ENCODE data around the gene JHY. TPM values are rescaled to one million over a fixed set of nuclear protein-coding genes. Genes with fewer than 3 reads are reported as not detected.

The JHY gene
- total and polyA plus RNA-seq, 2 of the 8 experiments (the other 6 are each of a cell fraction or from before 2014, with no cell fraction given), result 0.29 to 0.91 TPM

DNA sequence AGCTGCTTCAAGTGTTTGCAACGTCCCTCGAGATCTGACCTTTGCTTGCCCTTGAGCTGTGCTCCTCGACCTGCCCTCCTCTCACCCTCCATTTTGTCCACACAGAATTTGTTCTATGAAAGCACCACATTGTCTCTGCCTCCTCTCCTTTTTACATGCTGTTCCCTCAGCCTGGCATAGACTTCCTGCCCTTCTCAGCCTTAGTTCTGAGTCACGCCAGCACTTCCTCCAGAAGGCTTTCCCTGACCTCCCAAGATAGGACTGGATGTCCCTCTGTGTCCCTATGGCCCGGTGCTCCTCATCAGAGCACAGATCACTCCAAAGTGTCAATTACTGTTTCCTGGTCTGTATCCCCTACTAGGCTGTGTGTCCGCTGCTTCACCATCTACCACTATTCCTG, 16.2 kb downstream of the JHY start:
- H2BK5ac ChIP-seq (ENCODE audit: low read depth, low read length), result no peak overlapping the region
- no peaks in the 10 kb centered on the region for H3K27me3 ChIP-seq (replicated peaks in 1 of 4; ENCODE audit: control insufficient read depth in 3 of 4, extremely low read depth in 1 of 4, insufficient read depth in 3 of 4, low read length in 3 of 4)
- no peak overlapping the region for H2AK5ac ChIP-seq (ENCODE audit: low read depth, low read length)
- H3K14ac ChIP-seq (ENCODE audit: insufficient read length), result no peak overlapping the region
- H3K18ac ChIP-seq (ENCODE audit: extremely low read depth, low read length), result no peak overlapping the region
- H3K4me1 ChIP-seq (replicated peaks in 1 of 4; ENCODE audit: control insufficient read depth in 3 of 4, insufficient read depth in 4 of 4, low read length in 3 of 4), result no peaks in the 10 kb centered on the region
- H2AFZ ChIP-seq (ENCODE audit: low read length), result no peak overlapping the region
- H3K9me3 ChIP-seq (ENCODE audit: insufficient read depth in 2 of 2, low read depth in 1 of 2, low read length in 1 of 2), result no peaks in the 10 kb centered on the region
- no peak overlapping the region for H3K9ac ChIP-seq (replicated peaks in 1 of 4; ENCODE audit: extremely low read depth in 1 of 4, low read depth in 3 of 4, low read length in 3 of 4)
- H3K56ac ChIP-seq (replicated peaks; ENCODE audit: insufficient read length, low read depth, low read length), result no peak overlapping the region
- DNase-seq (ENCODE audit: low read depth in 1 of 2, low spot score in 2 of 2), result no peak
- H2BK15ac ChIP-seq (ENCODE audit: low read length), result no peak overlapping the region
- no peak overlapping the region for H2BK120ac ChIP-seq (replicated peaks; ENCODE audit: low read depth, low read length)
- no peak overlapping the region for H4K91ac ChIP-seq (replicated peaks; ENCODE audit: insufficient read length, low read length)
- H3K79me2 ChIP-seq (ENCODE audit: control insufficient read depth in 1 of 2, insufficient read depth in 2 of 2, low read length in 2 of 2), result no peaks in the 10 kb centered on the region
- no peak overlapping the region for H3K4ac ChIP-seq (replicated peaks; ENCODE audit: insufficient read length, low read depth, low read length)
- no peaks in the 10 kb centered on the region for H3K36me3 ChIP-seq (ENCODE audit: control insufficient read depth in 2 of 4, insufficient read depth in 4 of 4, low read length in 3 of 4)
- ChIA-PET CTCF (ENCODE audit: partially characterized antibody) (interaction anchor here (0.7 to 1.4 kb wide), 2 partner anchors 61 to 122 kb away, joined by 3 to 5 read pairs; no protein-coding TSS in a partner anchor), POLR2A (ENCODE audit: partially characterized antibody) (no interaction called here)
- H2BK12ac ChIP-seq (ENCODE audit: low read depth, low read length), result no peak overlapping the region; the same call in 1 of the 2 replicates
- H3K27ac ChIP-seq (ENCODE audit: low read depth, low read length), result no peak overlapping the region
- H2BK20ac ChIP-seq (ENCODE audit: low read length), result no peak overlapping the region
- no peaks in the 10 kb centered on the region for H3K79me1 ChIP-seq (ENCODE audit: low read depth, low read length)
- no peak overlapping the region for H3K23ac ChIP-seq (ENCODE audit: insufficient read length)
- FAIRE-seq, result no peak
- H4K5ac ChIP-seq (ENCODE audit: insufficient read length, low read depth, low read length), result no peak overlapping the region
- no peaks in the 10 kb centered on the region for H4K20me1 ChIP-seq (replicated peaks in 1 of 2; ENCODE audit: control insufficient read depth in 1 of 2, insufficient read depth in 2 of 2, low read length in 2 of 2)
- no peak overlapping the region for H3K4me2 ChIP-seq (ENCODE audit: insufficient read depth in 1 of 2, low read depth in 2 of 2, low read length in 2 of 2)
- 89% methylated on average over 6 of the region's 6 CpGs; no CpG with 5 or more reads in 1 of the 2 experiments for WGBS, 2 experiments (ENCODE audit: extremely low coverage in 1 of 2, insufficient coverage in 1 of 2, insufficient read length in 1 of 2, insufficient replicate concordance in 2 of 2, low coverage in 1 of 2, low lambda C conversion rate in 2 of 2, missing lambda C conversion rate in 1 of 2)
- no peak overlapping the region for H3K4me3 ChIP-seq (ENCODE audit: extremely low read depth in 1 of 4, insufficient read depth in 2 of 4, low read depth in 3 of 4, low read length in 4 of 4)
- no peaks in the 10 kb centered on the region for H3K23me2 ChIP-seq (ENCODE audit: low read depth, low read length)
- no peak overlapping the region for H4K8ac ChIP-seq (ENCODE audit: extremely low read depth, insufficient read depth, low read length)
- TF ChIP-seq GTF2F1 (IDR thresholded peaks at IDR 0.05; ENCODE audit: borderline replicate concordance, low read depth, low read length) (no peak), SIRT6 (IDR thresholded peaks at IDR 0.05; ENCODE audit: low read length) (no peak), CBX5 (IDR thresholded peaks at IDR 0.05; ENCODE audit: low read depth, low read length) (no peak), GABPA (IDR thresholded peaks at IDR 0.05; ENCODE audit: borderline replicate concordance, insufficient read depth, low read length) (no peak), TBP (IDR thresholded peaks at IDR 0.05; ENCODE audit: low read depth, low read length) (no peak), BRCA1 (IDR thresholded peaks at IDR 0.05; ENCODE audit: low read depth, low read length) (no peak), BCL11A (IDR thresholded peaks at IDR 0.05; ENCODE audit: low read depth in 2 of 2, low read length in 2 of 2) (no peak), RBBP5 (IDR thresholded peaks at IDR 0.05; ENCODE audit: borderline replicate concordance, low read depth, low read length) (no peak), RXRA (IDR thresholded peaks at IDR 0.05; ENCODE audit: insufficient read depth, low read depth, low read length) (no peak), CHD2 (IDR thresholded peaks at IDR 0.05; ENCODE audit: low read length) (no peak), RAD21 (IDR thresholded peaks at IDR 0.05 in 1 of 2, conservative IDR thresholded peaks at IDR 0.05 in 1 of 2; ENCODE audit: low read depth in 2 of 2, low read length in 2 of 2) (no peak), SP4 (IDR thresholded peaks at IDR 0.05; ENCODE audit: low read length) (no peak), ZNF274 (IDR thresholded peaks at IDR 0.05; ENCODE audit: borderline replicate concordance, extremely low read depth, low read length) (no peak), EGR1 (IDR thresholded peaks at IDR 0.05; ENCODE audit: borderline replicate concordance, low read depth, low read length) (no peak), ASH2L (IDR thresholded peaks at IDR 0.05; ENCODE audit: low read length) (no peak), CEBPB (IDR thresholded peaks at IDR 0.05; ENCODE audit: low read depth, low read length) (no peak)

Data from H1 (cell line).